Stimulated activated CD4-positive, alpha-beta T cell treated with anti-CD3 and anti-CD28 coated beads, Interleukin-2, amount 100 ng/mL, for 48 hours (primary cell): ENCODE data around the gene ZBTB11.
"Not testable (repeated sequence)": the region's sequence is repeated elsewhere in the genome, so short reads cannot be mapped to it uniquely, and the experiment has no call there.

ENCODE experiments used
- DNase-seq, 2 donors: peaks; one replicate each; pipeline ENCODE4 v3.0.0-alpha.2; 2020

Gene ZBTB11

DNA sequence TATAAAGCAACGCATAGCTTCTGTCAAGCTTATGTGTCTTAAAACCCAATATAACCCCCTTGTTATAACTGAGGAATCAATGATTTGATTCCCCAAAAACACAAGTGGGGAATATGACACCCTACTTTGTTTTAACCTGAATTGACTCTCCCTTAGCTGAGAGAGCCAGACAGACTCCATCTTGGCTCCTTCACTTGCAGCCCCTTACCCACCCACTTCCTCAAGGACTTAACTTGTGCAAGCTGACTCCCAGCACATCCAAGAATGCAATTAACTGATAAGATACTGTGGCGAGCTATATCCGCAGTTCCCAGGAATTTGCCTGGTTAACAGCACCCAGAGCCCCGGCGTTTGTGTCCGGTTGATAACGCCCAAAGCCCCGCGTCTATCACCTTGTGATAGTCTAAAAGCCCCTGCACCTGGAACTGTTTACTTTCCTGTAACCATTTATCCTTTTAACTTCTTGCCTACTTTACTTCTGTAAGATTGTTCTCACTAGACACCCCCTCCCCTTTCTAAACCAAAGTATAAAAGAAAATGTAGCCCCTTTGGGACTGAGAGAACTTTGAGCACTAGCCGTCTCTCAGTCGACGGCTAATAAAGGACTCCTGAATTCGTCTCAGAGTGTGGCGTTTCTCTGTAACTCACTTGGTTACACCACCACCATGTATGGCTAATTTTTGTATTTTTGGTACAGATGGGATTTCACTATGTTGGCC, 35.4 kb downstream of the ZBTB11 start:
- DNase-seq = not testable (repeated sequence)

DNA sequence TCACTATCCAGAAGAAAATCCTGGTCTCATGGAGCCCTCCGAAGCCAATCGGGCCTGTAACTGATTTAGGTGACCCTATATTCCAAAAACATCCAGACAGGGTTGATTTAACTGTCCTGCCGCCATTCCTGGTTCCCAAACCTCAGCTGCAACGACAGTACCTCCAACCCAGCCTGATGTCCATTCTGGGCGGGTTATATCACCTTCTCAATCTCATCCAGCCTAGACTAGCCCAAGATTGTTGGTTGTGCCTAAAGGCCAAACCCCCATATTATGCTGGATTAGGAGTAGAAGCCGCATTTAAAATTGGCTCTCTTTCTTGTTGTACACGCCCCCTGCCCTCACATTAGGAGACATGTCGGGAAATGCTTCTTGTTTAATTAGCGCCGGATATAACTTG, 36.7 kb downstream of the ZBTB11 start:
- no peak for DNase-seq

GRCh38 chr3:101639280-101639963, 37.5 kb downstream of the ZBTB11 start:
- DNase-seq = no peak

DNA sequence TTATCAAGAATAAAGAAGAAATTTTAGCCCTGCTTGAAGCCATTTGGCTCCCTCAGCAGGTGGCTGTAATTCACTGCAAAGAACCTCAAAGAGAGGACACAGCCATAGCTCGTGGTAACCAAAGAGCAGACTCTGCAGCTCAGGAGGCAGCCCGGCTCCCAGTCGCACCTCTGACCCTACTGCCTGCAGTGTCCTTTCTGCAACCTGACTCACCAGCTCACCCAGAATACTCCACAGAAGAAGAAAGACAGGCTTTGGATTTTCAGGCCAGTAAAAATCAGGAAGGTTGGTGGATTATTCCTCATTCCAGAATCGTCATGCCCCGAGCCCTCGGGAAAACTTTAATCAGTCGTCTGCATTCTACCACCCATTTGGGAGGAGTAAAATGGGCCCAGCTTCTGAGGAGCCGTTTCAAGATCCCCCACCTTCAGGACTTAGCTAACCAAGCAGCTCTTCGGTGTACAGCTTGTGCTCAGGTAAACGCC, 38.6 kb downstream of the ZBTB11 start:
- no peak for DNase-seq

DNA sequence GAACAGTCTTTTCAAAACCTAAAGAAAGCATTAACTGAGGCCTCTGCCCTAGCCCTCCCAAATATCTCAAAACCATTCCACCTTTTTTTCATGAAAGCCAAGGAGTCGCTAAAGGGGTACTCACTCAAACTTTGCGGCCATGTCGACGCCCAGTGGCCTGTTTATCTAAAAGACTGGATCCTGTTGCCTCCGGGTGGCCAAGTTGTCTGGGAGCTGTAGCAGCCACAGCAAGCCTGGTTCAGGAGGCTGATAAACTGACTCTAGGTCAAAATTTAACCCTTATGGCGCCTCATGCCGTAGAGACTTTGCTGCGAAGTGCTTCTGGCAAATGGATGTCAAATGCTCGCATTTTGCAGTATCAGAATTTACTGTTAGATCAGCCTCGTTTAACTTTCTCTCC, 39.5 kb downstream of the ZBTB11 start:
- DNase-seq = no peak

DNA sequence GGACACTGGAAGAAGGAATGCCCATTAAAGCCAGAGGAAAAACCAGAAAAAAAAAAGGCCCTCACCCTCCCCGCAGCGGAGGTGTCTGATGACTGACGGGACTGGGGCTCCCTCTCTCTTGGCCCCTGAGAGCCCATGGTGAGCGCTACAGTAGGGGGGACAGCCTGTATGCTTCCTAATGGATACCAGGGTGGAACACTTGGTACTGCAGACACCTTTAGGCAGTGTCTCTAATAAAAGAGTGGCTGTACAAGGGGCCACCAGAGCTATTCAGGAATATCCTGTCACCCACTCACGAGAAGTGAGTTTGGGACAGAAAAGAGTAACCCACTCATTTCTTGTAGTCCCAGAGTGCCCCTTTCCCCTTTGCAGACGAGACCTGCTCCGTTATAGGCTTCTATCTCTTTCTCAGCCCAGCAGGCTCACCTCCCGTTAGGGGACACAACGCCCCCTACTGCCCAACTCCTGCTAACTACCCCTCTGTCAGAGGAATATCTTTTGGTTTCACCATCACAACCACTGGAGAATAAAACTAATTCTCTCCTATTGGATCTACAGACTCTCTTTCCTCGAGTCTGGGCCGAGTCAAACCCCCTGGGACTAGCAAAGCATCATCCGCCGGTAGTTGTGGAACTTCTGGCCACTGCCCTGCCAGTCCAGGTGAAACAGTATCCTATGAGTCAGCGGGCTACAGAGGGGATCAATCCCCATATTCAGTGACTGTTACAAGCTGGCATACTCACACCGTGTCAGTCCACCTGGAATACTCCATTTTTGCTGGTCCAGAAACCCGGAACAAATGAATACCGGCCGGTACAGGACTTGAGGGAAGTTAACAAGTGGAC, 40.8 kb downstream of the ZBTB11 start:
- DNase-seq = peak; percentile 73 to 76

DNA sequence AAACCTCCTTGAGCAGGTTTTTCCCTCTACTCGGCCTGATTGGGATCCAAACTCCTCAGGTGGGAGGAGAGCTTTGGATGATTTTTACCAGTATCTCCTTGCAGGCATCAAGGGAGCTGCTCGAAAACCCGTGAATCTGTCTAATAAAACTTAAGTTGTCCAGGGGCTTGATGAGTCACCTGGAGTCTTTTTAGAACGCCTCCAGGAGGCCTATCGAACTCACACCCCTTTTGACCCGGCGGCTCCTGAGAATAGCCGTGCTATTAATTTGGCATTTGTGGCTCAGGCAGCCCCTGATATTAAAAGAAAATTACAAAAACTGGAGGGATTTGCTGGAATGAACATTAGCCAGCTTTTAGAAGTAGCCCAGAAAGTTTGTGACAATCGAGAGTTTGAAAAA, 41.6 kb downstream of the ZBTB11 start:
- no peak for DNase-seq

- DNase-seq = no peak
Observed at GRCh38 chr3:101634591-101635196, 42.2 kb downstream of the ZBTB11 start.

DNA sequence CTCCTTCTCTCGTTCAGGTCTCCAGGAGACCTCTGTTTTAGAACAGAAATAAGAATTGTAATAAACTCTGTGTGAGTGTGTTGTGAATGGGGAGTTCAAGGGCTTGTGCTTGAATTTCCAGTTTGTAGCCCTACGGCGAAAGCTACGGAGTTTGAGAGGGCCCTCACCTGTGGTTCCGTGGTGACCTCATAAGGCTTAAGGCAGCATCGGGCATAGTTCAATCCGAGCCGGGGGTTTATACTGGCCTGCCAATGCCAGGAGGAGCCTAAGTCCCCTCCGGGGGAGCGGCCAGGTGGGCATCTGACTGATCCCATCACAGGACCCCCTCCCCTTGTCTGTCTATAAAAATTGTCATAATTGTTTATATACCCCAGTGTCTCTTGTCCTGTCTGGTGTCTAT, 43.7 kb downstream of the ZBTB11 start:
- DNase-seq = no peak

GRCh38 chr3:101632586-101632985, 44.3 kb downstream of the ZBTB11 start:
- no peak for DNase-seq

DNA sequence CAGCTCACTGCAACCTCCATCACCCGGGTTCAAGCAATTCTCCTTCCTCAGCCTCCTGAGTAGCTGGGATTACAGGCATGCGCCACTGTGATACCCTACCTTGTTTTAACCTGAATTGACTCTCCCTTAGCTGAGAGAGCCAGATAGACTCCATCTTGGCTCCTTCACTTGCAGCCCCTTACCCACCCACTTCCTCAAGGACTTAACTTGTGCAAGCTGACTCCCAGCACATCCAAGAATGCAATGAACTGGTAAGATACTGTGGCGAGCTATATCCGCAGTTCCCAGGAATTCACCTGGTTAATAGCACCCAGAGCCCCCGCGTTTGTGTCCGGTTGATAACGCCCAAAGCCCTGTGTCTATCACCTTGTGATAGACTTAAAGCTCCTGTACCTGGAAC, 45.0 kb downstream of the ZBTB11 start:
- DNase-seq = not testable (repeated sequence)

DNA sequence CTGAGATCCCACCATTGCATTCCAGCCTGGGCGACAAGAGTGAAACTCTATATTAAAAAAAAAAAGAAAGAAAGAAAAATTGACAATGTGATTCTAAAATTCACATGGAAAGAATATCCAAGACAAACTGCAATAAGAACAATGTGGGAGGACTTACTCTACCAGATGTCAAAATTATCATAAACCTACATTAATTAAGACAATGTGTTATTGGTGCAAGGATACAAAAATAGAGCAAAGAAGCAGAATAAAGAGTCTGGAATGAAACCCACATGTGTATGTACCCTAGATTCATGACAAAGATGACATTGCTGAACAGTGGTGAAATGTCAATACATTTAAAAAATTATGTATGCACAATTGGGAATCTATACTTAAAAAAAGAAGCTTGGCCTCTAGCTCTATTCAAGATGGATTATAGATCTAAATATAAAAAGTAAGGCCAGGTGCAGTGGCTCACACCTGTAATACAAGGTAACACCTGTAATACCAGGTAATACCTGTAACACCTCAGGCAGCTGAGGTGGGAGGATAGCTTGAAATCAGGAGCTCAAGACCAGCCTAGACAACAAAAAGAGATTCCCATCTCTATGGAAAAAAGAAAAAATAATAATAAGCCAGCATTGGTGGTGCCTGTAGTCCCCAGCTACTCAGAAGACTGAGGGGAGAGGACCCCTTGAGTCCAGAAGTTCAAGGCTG, 45.7 kb downstream of the ZBTB11 start:
- no peak for DNase-seq

- no peak for DNase-seq
Observed at GRCh38 chr3:101629219-101629618, 47.7 kb downstream of the ZBTB11 start.

DNA sequence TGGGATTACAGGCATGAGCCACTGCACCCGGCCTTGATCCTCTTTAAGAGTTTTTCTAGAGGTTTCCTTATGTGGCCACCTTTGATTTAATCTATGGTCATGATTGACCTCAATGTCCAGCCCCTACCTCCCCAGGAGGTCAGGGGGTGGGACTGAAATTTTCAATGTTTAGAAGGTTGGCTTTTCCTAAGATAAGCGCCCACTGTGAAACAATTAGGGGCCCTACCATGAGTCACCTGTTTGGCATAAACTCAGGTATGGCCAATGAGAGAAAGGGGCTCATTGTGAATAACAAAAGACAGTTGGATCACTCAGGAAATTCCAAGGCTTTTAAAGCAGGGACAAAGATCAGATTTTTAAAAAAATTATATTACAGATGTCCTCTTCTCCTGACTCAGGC, 51.1 kb downstream of the ZBTB11 start:
- no peak for DNase-seq

DNA sequence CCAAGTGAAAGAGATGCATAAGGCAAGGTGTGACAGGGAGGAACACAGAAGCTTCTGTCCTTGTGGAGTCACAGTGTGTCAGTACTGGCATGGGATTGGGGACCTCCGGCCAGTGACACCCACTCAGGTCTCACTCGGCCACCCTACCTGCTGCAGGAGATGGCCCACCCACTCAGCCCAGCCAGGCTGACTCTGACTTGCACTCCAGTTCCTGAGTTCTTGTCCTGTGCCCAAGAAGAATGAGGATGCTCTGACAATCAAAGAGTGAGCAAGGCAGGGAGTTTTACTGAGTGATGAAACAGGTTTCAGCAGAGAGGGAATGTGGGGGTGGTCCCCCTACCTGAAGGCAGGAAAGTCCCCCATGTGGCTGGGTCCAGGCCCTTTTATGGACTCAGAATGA, 52.1 kb downstream of the ZBTB11 start:
- DNase-seq = no peak

DNA sequence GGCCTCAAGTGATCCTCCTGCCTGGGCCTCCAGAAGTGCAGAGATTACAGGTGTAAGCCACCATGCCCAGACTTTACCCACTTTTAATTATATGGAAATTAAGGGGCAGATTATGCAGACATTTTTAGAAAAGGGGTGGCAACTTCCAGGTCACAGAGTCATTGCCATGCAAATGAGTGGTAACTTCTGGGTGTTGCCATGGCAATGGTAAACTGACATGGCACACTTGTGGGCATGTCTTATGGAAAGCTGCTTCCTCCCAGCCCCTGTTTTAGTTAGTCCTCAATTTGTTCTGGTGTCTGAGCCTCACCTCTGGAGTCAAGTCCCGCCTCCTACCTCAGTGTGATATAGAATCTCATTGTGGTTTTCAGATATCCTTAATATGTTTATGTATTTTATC, 53.3 kb downstream of the ZBTB11 start:
- no peak for DNase-seq

GRCh38 chr3:101619734-101620133, 57.2 kb downstream of the ZBTB11 start:
- DNase-seq = no peak

DNA sequence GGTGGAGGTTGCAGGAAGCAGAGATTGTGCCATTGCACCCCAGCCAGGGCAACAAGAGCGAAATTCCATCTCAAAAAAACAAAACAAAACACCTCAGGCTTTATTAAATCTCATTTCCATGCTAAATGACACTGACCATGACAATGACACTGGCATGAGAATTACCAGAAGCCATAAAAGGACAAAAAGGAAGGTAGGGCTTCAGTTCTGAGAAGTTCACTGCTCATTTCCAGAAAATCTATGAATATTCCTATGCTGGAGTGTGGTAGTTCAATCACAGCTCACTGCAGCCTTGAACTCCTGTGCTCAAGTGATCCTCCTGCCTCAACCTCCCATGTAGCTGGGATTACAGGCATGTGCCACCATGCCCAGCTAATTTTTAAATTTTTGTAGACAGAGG, 58.2 kb downstream of the ZBTB11 start:
- no peak for DNase-seq

DNA sequence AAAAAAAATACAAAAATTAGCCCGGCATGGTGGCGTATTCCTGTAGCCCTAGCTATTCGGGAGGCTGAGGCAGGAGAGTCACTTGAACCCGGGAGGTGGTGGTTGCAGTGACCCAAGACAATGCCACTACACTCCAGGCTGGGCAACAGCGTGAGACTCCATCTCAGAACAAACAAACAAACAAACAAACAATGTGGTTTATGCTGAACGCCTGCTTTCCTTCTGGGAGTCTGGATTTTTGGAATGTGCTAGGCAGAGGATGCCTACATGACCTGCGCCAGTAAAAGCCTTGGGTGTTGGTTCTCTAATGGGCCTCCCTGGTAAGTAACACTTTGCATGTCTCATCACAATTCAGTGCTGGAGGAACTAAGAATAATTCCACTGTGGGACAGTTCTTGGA, 59.5 kb downstream of the ZBTB11 start:
- DNase-seq = no peak

- no peak for DNase-seq
Observed at GRCh38 chr3:101615525-101615924, 61.4 kb downstream of the ZBTB11 start.

DNA sequence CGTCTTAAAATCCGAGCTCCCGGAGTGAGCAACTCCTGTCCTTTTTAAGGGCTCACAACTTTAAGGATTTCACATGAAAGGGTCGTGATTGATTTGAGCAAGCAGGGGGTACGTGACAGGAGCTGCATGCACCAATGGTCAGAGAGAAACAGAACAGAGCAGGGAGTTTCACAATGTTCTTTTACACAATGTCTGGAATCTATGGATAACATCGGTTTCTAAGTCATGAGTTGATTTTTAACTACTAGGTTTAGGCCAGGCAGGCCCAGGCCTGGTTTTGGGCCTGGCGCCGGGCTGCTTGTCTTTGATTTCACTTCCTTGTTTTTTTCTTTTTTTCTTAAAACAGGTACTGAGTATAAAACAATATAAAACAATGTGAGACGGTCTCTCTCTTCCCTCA, 63.9 kb downstream of the ZBTB11 start:
- DNase-seq = not testable (repeated sequence)

DNA sequence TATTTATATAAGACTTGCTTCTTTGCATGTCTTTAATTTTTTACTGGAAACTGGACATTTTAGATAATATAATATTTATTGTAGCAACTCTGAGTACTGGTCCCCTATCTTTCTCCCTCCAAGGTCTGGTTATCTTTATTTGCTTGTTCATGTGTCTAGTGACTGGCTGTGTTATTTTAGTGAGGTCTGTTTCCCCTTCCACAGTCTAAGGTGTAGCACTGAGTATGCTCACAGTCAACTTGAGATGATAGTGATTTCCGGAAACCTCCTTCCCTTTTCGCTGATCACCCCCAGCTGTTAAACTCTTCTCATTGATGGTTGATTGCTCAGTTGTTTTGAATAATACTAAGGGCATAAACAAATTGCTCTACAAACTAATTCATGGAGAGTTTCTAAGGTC, 65.9 kb downstream of the ZBTB11 start:
- DNase-seq = no peak

- not testable (repeated sequence) for DNase-seq
Observed at GRCh38 chr3:101605398-101605797, 71.5 kb downstream of the ZBTB11 start.
